Measurements from ENCODE around the gene ZC2HC1C. TPM values are rescaled to one million over a fixed set of nuclear protein-coding genes. Genes with fewer than 3 reads are reported as not detected.

The ZC2HC1C gene
- total and polyA plus RNA-seq, 2 of the 13 experiments (the other 11 are each of a cell fraction or from before 2014, with no cell fraction given) = 3.3 to 3.5 TPM

DNA sequence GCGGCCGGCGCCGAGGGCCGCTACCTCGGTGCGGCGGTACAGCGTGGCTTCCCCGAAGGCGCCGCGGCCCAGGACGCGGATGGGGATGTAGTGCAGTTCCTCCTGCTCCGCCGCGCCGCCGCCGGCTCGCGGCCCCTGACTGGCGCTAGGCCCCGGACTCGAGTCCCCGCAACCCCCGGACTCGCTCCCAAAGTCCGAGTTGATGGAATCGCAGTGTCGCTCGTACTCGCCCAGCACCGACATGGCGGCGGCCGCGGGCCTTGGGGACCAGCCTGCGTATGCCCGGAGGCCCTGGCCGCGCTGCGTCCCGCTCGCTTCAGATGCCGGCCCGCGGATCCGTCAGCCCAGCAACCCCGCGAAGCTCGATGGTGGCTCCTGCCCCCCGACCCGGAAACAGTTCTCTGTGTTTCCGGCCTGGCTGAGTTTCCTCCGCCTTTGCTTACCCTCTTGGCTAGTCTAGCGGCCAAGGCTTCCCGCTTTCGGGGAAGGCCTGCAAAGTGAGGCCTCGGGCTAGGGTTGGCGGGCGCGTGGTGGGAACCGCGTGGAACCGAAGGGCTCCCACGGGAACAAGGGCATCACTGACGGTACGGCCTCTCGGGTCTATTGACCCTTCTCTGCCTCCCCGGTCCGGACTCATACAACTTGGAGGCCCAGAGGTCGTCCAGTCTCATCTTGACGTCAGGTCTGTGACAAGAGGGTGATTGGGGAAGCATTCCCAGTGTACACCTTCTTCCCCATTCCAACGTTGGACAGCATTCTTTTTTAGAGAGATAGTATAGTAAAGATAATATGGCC lies 57.4 kb downstream of the ZC2HC1C start, which contains the start of gene NEK9 (continued):
- TF ChIP-seq, protein P1, sequence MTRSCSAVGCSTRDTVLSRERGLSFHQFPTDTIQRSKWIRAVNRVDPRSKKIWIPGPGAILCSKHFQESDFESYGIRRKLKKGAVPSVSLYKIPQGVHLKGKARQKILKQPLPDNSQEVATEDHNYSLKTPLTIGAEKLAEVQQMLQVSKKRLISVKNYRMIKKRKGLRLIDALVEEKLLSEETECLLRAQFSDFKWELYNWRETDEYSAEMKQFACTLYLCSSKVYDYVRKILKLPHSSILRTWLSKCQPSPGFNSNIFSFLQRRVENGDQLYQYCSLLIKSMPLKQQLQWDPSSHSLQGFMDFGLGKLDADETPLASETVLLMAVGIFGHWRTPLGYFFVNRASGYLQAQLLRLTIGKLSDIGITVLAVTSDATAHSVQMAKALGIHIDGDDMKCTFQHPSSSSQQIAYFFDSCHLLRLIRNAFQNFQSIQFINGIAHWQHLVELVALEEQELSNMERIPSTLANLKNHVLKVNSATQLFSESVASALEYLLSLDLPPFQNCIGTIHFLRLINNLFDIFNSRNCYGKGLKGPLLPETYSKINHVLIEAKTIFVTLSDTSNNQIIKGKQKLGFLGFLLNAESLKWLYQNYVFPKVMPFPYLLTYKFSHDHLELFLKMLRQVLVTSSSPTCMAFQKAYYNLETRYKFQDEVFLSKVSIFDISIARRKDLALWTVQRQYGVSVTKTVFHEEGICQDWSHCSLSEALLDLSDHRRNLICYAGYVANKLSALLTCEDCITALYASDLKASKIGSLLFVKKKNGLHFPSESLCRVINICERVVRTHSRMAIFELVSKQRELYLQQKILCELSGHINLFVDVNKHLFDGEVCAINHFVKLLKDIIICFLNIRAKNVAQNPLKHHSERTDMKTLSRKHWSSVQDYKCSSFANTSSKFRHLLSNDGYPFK (CRISPR knock-in tag; IDR thresholded peaks at IDR 0.05; ENCODE audit: borderline replicate concordance) = peak; percentile 82; the same call in 1 of the 2 replicates
- TF ChIP-seq ZNF780A (CRISPR knock-in tag; IDR thresholded peaks at IDR 0.05) = peak; percentile 78; the same call in 1 of the 2 replicates
- TF ChIP-seq MLLT10 (CRISPR knock-in tag; IDR thresholded peaks at IDR 0.05) = no peak
- TF ChIP-seq ZNF839 (CRISPR knock-in tag; IDR thresholded peaks at IDR 0.05; ENCODE audit: borderline replicate concordance) = peak; percentile 91; the same call in 1 of the 2 replicates
- TF ChIP-seq, protein P2, sequence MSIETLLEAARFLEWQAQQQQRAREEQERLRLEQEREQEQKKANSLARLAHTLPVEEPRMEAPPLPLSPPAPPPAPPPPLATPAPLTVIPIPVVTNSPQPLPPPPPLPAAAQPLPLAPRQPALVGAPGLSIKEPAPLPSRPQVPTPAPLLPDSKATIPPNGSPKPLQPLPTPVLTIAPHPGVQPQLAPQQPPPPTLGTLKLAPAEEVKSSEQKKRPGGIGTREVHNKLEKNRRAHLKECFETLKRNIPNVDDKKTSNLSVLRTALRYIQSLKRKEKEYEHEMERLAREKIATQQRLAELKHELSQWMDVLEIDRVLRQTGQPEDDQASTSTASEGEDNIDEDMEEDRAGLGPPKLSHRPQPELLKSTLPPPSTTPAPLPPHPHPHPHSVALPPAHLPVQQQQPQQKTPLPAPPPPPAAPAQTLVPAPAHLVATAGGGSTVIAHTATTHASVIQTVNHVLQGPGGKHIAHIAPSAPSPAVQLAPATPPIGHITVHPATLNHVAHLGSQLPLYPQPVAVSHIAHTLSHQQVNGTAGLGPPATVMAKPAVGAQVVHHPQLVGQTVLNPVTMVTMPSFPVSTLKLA (IDR thresholded peaks at IDR 0.05) = no peak
- peak; percentile 80 for TF ChIP-seq ZNF331 (CRISPR knock-in tag; IDR thresholded peaks at IDR 0.05)
- peak; percentile 70 for TF ChIP-seq ESRRA (CRISPR knock-in tag; IDR thresholded peaks at IDR 0.05; ENCODE audit: low read depth)
- peak; percentile 82 for TF ChIP-seq PHF21A (CRISPR knock-in tag; IDR thresholded peaks at IDR 0.05)
- peak; percentile 57; the same call in 1 of the 2 replicates for TF ChIP-seq ZFP37 (CRISPR knock-in tag; IDR thresholded peaks at IDR 0.05; ENCODE audit: borderline replicate concordance)
- TF ChIP-seq KLF11 (CRISPR knock-in tag; IDR thresholded peaks at IDR 0.05) = peak; percentile 55; the same call in 1 of the 2 replicates
- TF ChIP-seq SOX13 (IDR thresholded peaks at IDR 0.05) = no peak
- TF ChIP-seq SOX13 (CRISPR knock-in tag; conservative IDR thresholded peaks at IDR 0.05 in 1 of 2, IDR thresholded peaks at IDR 0.05 in 1 of 2) = peak in 1 of 2 experiments; percentile 29; a peak in 1 of 4 replicates
- no peak for TF ChIP-seq SUZ12 (IDR thresholded peaks at IDR 0.05; ENCODE audit: low read depth, low read length)
- peak; percentile 78 for TF ChIP-seq ZBTB38 (CRISPR knock-in tag; IDR thresholded peaks at IDR 0.05)
- TF ChIP-seq FOXA1 (IDR thresholded peaks at IDR 0.05) = no peak
- TF ChIP-seq FOXA1 (CRISPR knock-in tag; IDR thresholded peaks at IDR 0.05) = peak; percentile 34; the same call in 1 of the 2 replicates
- peak; percentile 73; the same call in 1 of the 2 replicates for TF ChIP-seq SIN3A (IDR thresholded peaks at IDR 0.05; ENCODE audit: borderline replicate concordance, low read depth, low read length)
- TF ChIP-seq, protein P3, sequence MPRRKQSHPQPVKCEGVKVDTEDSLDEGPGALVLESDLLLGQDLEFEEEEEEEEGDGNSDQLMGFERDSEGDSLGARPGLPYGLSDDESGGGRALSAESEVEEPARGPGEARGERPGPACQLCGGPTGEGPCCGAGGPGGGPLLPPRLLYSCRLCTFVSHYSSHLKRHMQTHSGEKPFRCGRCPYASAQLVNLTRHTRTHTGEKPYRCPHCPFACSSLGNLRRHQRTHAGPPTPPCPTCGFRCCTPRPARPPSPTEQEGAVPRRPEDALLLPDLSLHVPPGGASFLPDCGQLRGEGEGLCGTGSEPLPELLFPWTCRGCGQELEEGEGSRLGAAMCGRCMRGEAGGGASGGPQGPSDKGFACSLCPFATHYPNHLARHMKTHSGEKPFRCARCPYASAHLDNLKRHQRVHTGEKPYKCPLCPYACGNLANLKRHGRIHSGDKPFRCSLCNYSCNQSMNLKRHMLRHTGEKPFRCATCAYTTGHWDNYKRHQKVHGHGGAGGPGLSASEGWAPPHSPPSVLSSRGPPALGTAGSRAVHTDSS (CRISPR knock-in tag; conservative IDR thresholded peaks at IDR 0.05) = no peak
- TF ChIP-seq PCBP2 (optimal IDR thresholded peaks at IDR 0.05; ENCODE audit: low read depth, low read length, poor library complexity, severe bottlenecking) = no peak
- peak; percentile 57; the same call in 1 of the 2 replicates for TF ChIP-seq MED13 (CRISPR knock-in tag; IDR thresholded peaks at IDR 0.05)
- TF ChIP-seq TBP (CRISPR knock-in tag; IDR thresholded peaks at IDR 0.05) = no peak
- TF ChIP-seq, protein P4, sequence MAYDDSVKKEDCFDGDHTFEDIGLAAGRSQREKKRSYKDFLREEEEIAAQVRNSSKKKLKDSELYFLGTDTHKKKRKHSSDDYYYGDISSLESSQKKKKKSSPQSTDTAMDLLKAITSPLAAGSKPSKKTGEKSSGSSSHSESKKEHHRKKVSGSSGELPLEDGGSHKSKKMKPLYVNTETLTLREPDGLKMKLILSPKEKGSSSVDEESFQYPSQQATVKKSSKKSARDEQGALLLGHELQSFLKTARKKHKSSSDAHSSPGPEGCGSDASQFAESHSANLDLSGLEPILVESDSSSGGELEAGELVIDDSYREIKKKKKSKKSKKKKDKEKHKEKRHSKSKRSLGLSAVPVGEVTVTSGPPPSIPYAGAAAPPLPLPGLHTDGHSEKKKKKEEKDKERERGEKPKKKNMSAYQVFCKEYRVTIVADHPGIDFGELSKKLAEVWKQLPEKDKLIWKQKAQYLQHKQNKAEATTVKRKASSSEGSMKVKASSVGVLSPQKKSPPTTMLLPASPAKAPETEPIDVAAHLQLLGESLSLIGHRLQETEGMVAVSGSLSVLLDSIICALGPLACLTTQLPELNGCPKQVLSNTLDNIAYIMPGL (CRISPR knock-in tag; IDR thresholded peaks at IDR 0.05; ENCODE audit: borderline replicate concordance in 1 of 2, low read depth in 1 of 2) = peak; percentile 93 to 94
